IMR-90 (cell line): ENCODE data around the gene GARNL3.

Experiments used
- CHD1 ChIP-seq: IDR thresholded peaks from 2 replicates; pipeline ENCODE4 v1.6.1; 2012; ENCODE audit warnings: low read depth, low read length, improper control_type of control experiment
- MAFK ChIP-seq: IDR thresholded peaks from 2 replicates; pipeline ENCODE4 v1.6.1; 2012; ENCODE audit warnings: low read depth, low read length, improper control_type of control experiment
- MXI1 ChIP-seq: IDR thresholded peaks from 2 replicates; pipeline ENCODE4 v1.6.1; 2012; ENCODE audit warnings: low read depth, mild to moderate bottlenecking, low read length, moderate library complexity, borderline replicate concordance
- POLR2A ChIP-seq: IDR thresholded peaks from 2 replicates; pipeline ENCODE4 v1.6.1; 2012; ENCODE audit warnings: mild to moderate bottlenecking, low read depth, low read length
- RCOR1 ChIP-seq: IDR thresholded peaks from 2 replicates; pipeline ENCODE4 v1.6.1; 2012; ENCODE audit warnings: mild to moderate bottlenecking, low read length, improper control_type of control experiment; ENCODE audit not compliant: insufficient replicate concordance
- SMC3 ChIP-seq: fragments of 150-350 bp; IDR thresholded peaks from 2 replicates; pipeline ENCODE4 v1.6.1; 2016; ENCODE audit warnings: low read depth, mild to moderate bottlenecking, antibody characterized with exemption, low read length, moderate library complexity
- TF ChIP-seq, protein P1 (sequence below): conservative IDR thresholded peaks from 2 replicates; pipeline ENCODE4 v1.5.1; 2012; ENCODE audit warnings: mild to moderate bottlenecking, low read depth, low read length, improper control_type of control experiment

DNA sequence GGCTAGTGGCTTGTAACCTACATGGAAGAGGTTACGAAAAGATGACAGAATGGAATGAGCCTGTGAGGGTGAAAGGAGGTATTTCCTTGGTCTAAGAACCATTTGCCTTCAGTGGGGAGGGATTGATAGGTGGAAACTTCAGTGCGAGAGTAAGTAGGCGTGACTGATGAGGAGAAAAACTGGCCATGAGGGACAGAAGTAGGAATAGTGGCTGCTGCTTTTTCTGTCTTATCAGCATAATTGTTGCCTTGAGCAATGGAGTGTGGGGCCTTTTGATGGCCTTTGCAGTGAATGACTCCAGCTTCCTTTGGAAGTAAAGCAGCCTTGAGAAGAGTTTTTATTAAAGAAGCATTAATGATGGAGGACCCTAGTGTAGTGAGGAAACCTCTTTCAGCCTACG is 150.6 kb downstream of the GARNL3 start:
- TF ChIP-seq, protein P1, sequence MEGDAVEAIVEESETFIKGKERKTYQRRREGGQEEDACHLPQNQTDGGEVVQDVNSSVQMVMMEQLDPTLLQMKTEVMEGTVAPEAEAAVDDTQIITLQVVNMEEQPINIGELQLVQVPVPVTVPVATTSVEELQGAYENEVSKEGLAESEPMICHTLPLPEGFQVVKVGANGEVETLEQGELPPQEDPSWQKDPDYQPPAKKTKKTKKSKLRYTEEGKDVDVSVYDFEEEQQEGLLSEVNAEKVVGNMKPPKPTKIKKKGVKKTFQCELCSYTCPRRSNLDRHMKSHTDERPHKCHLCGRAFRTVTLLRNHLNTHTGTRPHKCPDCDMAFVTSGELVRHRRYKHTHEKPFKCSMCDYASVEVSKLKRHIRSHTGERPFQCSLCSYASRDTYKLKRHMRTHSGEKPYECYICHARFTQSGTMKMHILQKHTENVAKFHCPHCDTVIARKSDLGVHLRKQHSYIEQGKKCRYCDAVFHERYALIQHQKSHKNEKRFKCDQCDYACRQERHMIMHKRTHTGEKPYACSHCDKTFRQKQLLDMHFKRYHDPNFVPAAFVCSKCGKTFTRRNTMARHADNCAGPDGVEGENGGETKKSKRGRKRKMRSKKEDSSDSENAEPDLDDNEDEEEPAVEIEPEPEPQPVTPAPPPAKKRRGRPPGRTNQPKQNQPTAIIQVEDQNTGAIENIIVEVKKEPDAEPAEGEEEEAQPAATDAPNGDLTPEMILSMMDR, result no peak
- TF ChIP-seq MAFK (peak; percentile 80), POLR2A (no peak), MXI1 (no peak), SMC3 (no peak), CHD1 (no peak), RCOR1 (no peak)
